HepG2 (cell line): Measurements from ENCODE around the gene MFSD12. TPM values are rescaled to one million over a fixed set of nuclear protein-coding genes. Genes with fewer than 3 reads are reported as not detected.

Experiments used
- BCL3 ChIP-seq: sonication (generic); formaldehyde crosslinking; IDR thresholded peaks from 2 replicates; pipeline ENCODE4 v1.5.1; 2020; ENCODE audit warnings: mild to moderate bottlenecking, missing genetic modification reagents, moderate library complexity
- BRF2 ChIP-seq: sonication (generic); formaldehyde crosslinking; IDR thresholded peaks from 2 replicates; pipeline ENCODE4 v1.8.1; 2022; ENCODE audit warnings: mild to moderate bottlenecking, missing genetic modification reagents
- CCAR2 ChIP-seq: fragments of 200-400 bp; formaldehyde crosslinking; optimal IDR thresholded peaks from 2 replicates; pipeline ENCODE3; 2018; ENCODE audit warnings: low read depth, mild to moderate bottlenecking, low read length, moderate library complexity
- EHMT2 ChIP-seq: fragments of 200-600 bp; sonication (generic); IDR thresholded peaks from 2 replicates; pipeline ENCODE4 v1.7.0; 2017; ENCODE audit warnings: antibody characterized with exemption, low read depth, low read length, borderline replicate concordance
- ETV6 ChIP-seq: sonication (generic); formaldehyde crosslinking; conservative IDR thresholded peaks from 2 replicates; pipeline ENCODE4 v1.4.0; 2020; ENCODE audit warnings: missing genetic modification reagents
- MTF2 ChIP-seq: sonication (generic); formaldehyde crosslinking; IDR thresholded peaks from 2 replicates; pipeline ENCODE4 v1.5.0; 2020; ENCODE audit warnings: missing genetic modification reagents, borderline replicate concordance
- NFYB ChIP-seq: sonication (generic); formaldehyde crosslinking; IDR thresholded peaks from 2 replicates; pipeline ENCODE4 v1.4.0; 2020; ENCODE audit warnings: missing genetic modification reagents
- PREB ChIP-seq: sonication (generic); formaldehyde crosslinking; IDR thresholded peaks from 2 replicates; pipeline ENCODE4 v1.4.0; 2020; ENCODE audit warnings: missing genetic modification reagents
- SNAPC2 ChIP-seq: sonication (generic); formaldehyde crosslinking; IDR thresholded peaks from 2 replicates; pipeline ENCODE4 v1.8.1; 2022; ENCODE audit warnings: mild to moderate bottlenecking, missing genetic modification reagents
- TAF1 ChIP-seq: sonication (generic); formaldehyde crosslinking; IDR thresholded peaks from 2 replicates; pipeline ENCODE4 v1.4.0; 2020; ENCODE audit warnings: missing genetic modification reagents
- TRIM24 ChIP-seq: sonication (generic); formaldehyde crosslinking; IDR thresholded peaks from 2 replicates; pipeline ENCODE4 v1.8.0; 2022; ENCODE audit warnings: mild to moderate bottlenecking, missing genetic modification reagents
- ZBTB14 ChIP-seq: sonication (generic); formaldehyde crosslinking; IDR thresholded peaks from 2 replicates; pipeline ENCODE4 v1.4.0; 2020; ENCODE audit warnings: missing genetic modification reagents
- ZGPAT ChIP-seq: IDR thresholded peaks from 2 replicates; pipeline ENCODE4 v1.6.1; 2016; ENCODE audit warnings: mild to moderate bottlenecking
- ZNF12 ChIP-seq: sonication (generic); formaldehyde crosslinking; IDR thresholded peaks from 2 replicates; pipeline ENCODE4 v1.5.0; 2020; ENCODE audit warnings: missing genetic modification reagents
- ZNF235 ChIP-seq: sonication (generic); formaldehyde crosslinking; IDR thresholded peaks from 2 replicates; pipeline ENCODE4 v1.8.1; 2023; ENCODE audit warnings: mild to moderate bottlenecking, missing genetic modification reagents, borderline replicate concordance
- ZNF335 ChIP-seq: sonication (generic); formaldehyde crosslinking; IDR thresholded peaks from 2 replicates; pipeline ENCODE4 v1.4.0; 2020; ENCODE audit warnings: missing genetic modification reagents
- ZNF614 ChIP-seq: IDR thresholded peaks from 2 replicates; pipeline ENCODE4 v1.6.1; 2018; ENCODE audit warnings: missing biosample characterization, missing genetic modification reagents, inconsistent platforms, borderline replicate concordance
- ZNF800 ChIP-seq: sonication (generic); formaldehyde crosslinking; IDR thresholded peaks from 2 replicates; pipeline ENCODE4 v1.4.0; 2020; ENCODE audit warnings: missing genetic modification reagents
- polyA plus RNA-seq, 8 experiments: library from polyadenylated mRNA; depleted of rRNA in 3 of 8; stranded (reverse) in 7 of 8; unstranded in 1 of 8; fragments of >200 nt; fragmentation: Illumina TruSeq in 4 of 8; extraction: Trizol in 4 of 8; gene quantifications; 2 replicates each; pipeline versions ENCODE4 v1.2.1 to v1.2.3, GENCODE V29; 2011 to 2016; ENCODE audit warnings: low read depth in 4 of 8, missing spikeins in 1 of 8, mixed read lengths in 1 of 8; ENCODE audit not compliant: insufficient read depth in 1 of 8
- total RNA-seq, 5 experiments: library from RNA; depleted of rRNA; stranded (reverse); fragments of >200 nt; fragmentation: Illumina TruSeq; extraction: Trizol; gene quantifications; 2 replicates each; pipeline ENCODE4 v1.2.3, GENCODE V29; 2016; ENCODE audit warnings: low read depth in 1 of 5
- TF ChIP-seq, protein P1 (sequence below): sonication (generic); formaldehyde crosslinking; IDR thresholded peaks from 2 replicates; pipeline ENCODE4 v1.5.0; 2020; ENCODE audit warnings: missing genetic modification reagents

MFSD12 gene
- total and polyA plus RNA-seq, 2 of the 13 experiments (the other 11 are each of a cell fraction or from before 2014, with no cell fraction given): 27.2 to 29.1 TPM

DNA sequence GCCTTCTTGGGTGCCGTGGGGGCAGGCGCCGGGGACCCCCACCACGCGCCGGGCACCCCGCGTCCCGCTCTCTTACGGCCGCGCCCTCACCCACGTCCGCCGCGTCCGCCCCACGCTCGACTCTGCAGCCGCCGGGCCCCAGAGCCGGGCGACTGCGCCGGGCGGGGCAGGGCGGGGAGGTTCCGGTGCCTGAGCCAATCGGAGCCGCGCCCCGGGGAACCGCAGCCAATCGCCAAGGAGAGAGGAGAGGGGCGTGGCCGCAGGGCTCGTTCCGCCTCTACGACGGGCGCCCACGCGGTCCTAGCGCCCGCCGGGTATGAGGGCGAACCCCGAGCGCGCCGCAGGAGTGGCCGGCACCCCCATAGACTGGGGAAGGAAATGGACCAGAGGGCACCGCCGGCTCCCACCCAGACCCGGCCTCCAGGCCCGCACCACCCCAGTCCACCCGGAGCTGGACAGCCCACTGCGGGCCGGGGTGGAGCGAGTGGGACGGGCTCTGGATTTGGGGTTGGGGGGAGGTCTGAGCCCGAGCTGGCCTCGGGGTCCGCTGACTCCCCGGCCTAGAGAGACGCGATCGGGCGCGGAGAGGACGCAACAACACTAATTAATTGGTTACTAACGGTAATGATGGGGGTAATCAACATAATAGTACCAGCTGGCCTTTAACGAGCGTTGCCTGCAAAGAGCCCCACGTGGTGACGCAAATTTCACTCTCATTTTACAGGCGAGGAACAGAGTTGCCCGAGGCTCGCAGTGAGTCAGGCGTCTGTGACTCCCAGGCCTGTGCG, at the start of gene MFSD12 (continued):
- 0 out of 2 replicates have a peak, but pooled peaks have one; percentile 45 for TF ChIP-seq SNAPC2
- peak; percentile 95 for TF ChIP-seq NFYB (CRISPR knock-in tag)
- TF ChIP-seq ZNF235 (CRISPR knock-in tag): no peak
- TF ChIP-seq ZNF12: no peak
- TF ChIP-seq TAF1 (CRISPR knock-in tag): peak; percentile 78
- TF ChIP-seq BRF2 (CRISPR knock-in tag): no peak
- no peak for TF ChIP-seq PREB (CRISPR knock-in tag)
- TF ChIP-seq ZBTB14 (CRISPR knock-in tag): peak; percentile 40; the same call in 1 of the 2 replicates
- no peak for TF ChIP-seq ZNF800 (CRISPR knock-in tag)
- no peak for TF ChIP-seq ZNF614 (CRISPR knock-in tag)
- TF ChIP-seq BCL3 (CRISPR knock-in tag): no peak
- TF ChIP-seq, protein P1, sequence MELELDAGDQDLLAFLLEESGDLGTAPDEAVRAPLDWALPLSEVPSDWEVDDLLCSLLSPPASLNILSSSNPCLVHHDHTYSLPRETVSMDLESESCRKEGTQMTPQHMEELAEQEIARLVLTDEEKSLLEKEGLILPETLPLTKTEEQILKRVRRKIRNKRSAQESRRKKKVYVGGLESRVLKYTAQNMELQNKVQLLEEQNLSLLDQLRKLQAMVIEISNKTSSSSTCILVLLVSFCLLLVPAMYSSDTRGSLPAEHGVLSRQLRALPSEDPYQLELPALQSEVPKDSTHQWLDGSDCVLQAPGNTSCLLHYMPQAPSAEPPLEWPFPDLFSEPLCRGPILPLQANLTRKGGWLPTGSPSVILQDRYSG (CRISPR knock-in tag): no peak
- peak; percentile 79; the same call in 1 of the 2 replicates for TF ChIP-seq ZNF335
- peak; percentile 61; the same call in 1 of the 2 replicates for TF ChIP-seq ZGPAT (CRISPR knock-in tag)
- no peak for TF ChIP-seq CCAR2
- TF ChIP-seq MTF2 (CRISPR knock-in tag): no peak
- no peak for TF ChIP-seq ETV6
- TF ChIP-seq EHMT2: no peak
- no peak for TF ChIP-seq TRIM24 (CRISPR knock-in tag)
